GM19025 (cell line): Measurements from ENCODE around the gene MSL1.

Experiments
- ATAC-seq: cut with Tn5 transposase; IDR thresholded peaks from one replicate; pipeline ENCODE4 v1.9.1; 2021; ENCODE audit warnings: mild to moderate bottlenecking, low read depth, moderate library complexity; ENCODE audit not compliant: unreplicated experiment

Gene MSL1

GRCh38 chr17:40090237-40091119, 31.3 kb upstream of the MSL1 start:
- ATAC-seq, result no peak

GRCh38 chr17:40091691-40092397, 29.9 kb upstream of the MSL1 start:
- ATAC-seq, result no peak

GRCh38 chr17:40092581-40092980, 29.2 kb upstream of the MSL1 start:
- no peak for ATAC-seq

GRCh38 chr17:40093005-40093579, 28.7 kb upstream of the MSL1 start:
- ATAC-seq, result no peak

GRCh38 chr17:40093580-40094201, 28.1 kb upstream of the MSL1 start:
- no peak for ATAC-seq

- no peak for ATAC-seq
These were observed 26.9 kb upstream of the MSL1 start for GRCh38 chr17:40094874-40095273.

- ATAC-seq, result no peak
These were observed 26.3 kb upstream of the MSL1 start for GRCh38 chr17:40095351-40095943.

- peak; percentile 45 for ATAC-seq
These were observed 25.6 kb upstream of the MSL1 start for GRCh38 chr17:40095944-40096791.

- no peak for ATAC-seq
These were observed 24.7 kb upstream of the MSL1 start for GRCh38 chr17:40097087-40097486.

GRCh38 chr17:40097931-40098845, 23.6 kb upstream of the MSL1 start:
- no peak for ATAC-seq

GRCh38 chr17:40098846-40099618, 22.7 kb upstream of the MSL1 start:
- ATAC-seq, result peak; percentile 63

GRCh38 chr17:40099619-40100418, 22.0 kb upstream of the MSL1 start:
- no peak for ATAC-seq

GRCh38 chr17:40100419-40100668, 21.4 kb upstream of the MSL1 start, which contains the start of gene NR1D1:
TSS of gene NR1D1 (minus strand) at chr17:40100589. CDS start at chr17:40100094, 495 bp downstream.
- ATAC-seq, result no peak

- peak; percentile 26 for ATAC-seq
These were observed 21.0 kb upstream of the MSL1 start for GRCh38 chr17:40100669-40101366.

- ATAC-seq, result no peak
These were observed 20.2 kb upstream of the MSL1 start for GRCh38 chr17:40101367-40102210.
